Measurements from ENCODE around the gene SPATA3. TPM values are rescaled to one million over a fixed set of nuclear protein-coding genes. Genes with fewer than 3 reads are reported as not detected.

The SPATA3 gene
- total and polyA plus RNA-seq, 2 of the 8 experiments (the other 6 are each of a cell fraction or from before 2014, with no cell fraction given): not detected

DNA sequence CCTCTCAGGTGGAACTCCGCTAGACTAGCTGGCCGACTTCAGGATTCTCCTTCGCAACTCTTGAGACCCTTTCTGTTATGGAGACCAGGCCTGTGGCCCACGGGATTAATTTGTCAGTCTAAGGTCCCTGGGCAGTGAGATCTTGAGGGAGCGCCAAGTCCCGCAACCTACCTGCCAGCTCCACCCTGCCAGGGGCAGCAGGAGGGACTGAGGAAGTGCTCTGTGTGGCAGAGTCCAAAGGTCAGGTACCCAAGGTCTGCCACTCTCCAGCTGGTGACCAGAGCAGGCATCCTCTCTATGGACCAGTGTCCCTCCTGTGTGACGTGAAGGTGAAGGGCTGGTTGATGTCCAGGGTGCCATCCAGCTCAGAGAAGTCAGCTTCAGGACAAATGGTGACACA is 4.3 kb upstream of the SPATA3 start:
- no peaks in the 10 kb centered on the region for H3K23me2 ChIP-seq (ENCODE audit: low read depth, low read length)
- POLR2A ChIA-PET (ENCODE audit: partially characterized antibody): no interaction called here
- TF ChIP-seq EZH2 (IDR thresholded peaks at IDR 0.05; ENCODE audit: low read depth, low read length, severe bottlenecking): no peak
- no peak for TF ChIP-seq SP1 (IDR thresholded peaks at IDR 0.05; ENCODE audit: low read depth, low read length)
- no peak for TF ChIP-seq JUND (IDR thresholded peaks at IDR 0.05; ENCODE audit: low read length)
- TF ChIP-seq SAP30 (IDR thresholded peaks at IDR 0.05; ENCODE audit: insufficient read depth, insufficient replicate concordance, low read length): no peak
- TF ChIP-seq POLR2A (IDR thresholded peaks at IDR 0.05; ENCODE audit: control extremely low read depth in 1 of 2, low read depth in 2 of 2, low read length in 2 of 2): no peak
- no peak for TF ChIP-seq FOSL1 (IDR thresholded peaks at IDR 0.05; ENCODE audit: insufficient read depth, low read depth, low read length)
- TF ChIP-seq SIX5 (IDR thresholded peaks at IDR 0.05; ENCODE audit: low read depth, low read length): no peak
- no peak for TF ChIP-seq KDM5A (IDR thresholded peaks at IDR 0.05; ENCODE audit: low read length)
- TF ChIP-seq, protein P1, sequence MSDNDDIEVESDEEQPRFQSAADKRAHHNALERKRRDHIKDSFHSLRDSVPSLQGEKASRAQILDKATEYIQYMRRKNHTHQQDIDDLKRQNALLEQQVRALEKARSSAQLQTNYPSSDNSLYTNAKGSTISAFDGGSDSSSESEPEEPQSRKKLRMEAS (IDR thresholded peaks at IDR 0.05): no peak
- TF ChIP-seq TAF1 (IDR thresholded peaks at IDR 0.05; ENCODE audit: low read depth, low read length): no peak
- no peak for TF ChIP-seq SIRT6 (IDR thresholded peaks at IDR 0.05; ENCODE audit: low read length)
- TF ChIP-seq CHD1 (IDR thresholded peaks at IDR 0.05; ENCODE audit: low read depth, low read length): no peak
- TF ChIP-seq RFX5 (IDR thresholded peaks at IDR 0.05; ENCODE audit: borderline replicate concordance, low read depth, low read length): no peak
- no peak for TF ChIP-seq EGR1 (IDR thresholded peaks at IDR 0.05; ENCODE audit: borderline replicate concordance, low read depth, low read length)
- no peak for TF ChIP-seq NANOG (IDR thresholded peaks at IDR 0.05; ENCODE audit: insufficient read depth, low read depth, low read length, poor library complexity, severe bottlenecking)
- TF ChIP-seq SP2 (IDR thresholded peaks at IDR 0.05; ENCODE audit: low read length): no peak

More for the DNA sequence above, 4.3 kb upstream of the SPATA3 start:
- no peak for FAIRE-seq
- H3K4me3 ChIP-seq (ENCODE audit: extremely low read depth in 1 of 4, insufficient read depth in 2 of 4, low read depth in 3 of 4, low read length in 4 of 4): no peak overlapping the region
- no peaks in the 10 kb centered on the region for H3K79me1 ChIP-seq (ENCODE audit: low read depth, low read length)
- peaks cover 0 to 5% (median 1%) of the 10 kb centered on the region in 4 experiments; a peak in 4 of 7 replicates for H3K4me1 ChIP-seq (replicated peaks in 1 of 4; ENCODE audit: control insufficient read depth in 3 of 4, insufficient read depth in 4 of 4, low read length in 3 of 4)
- H3K79me2 ChIP-seq (ENCODE audit: control insufficient read depth in 1 of 2, insufficient read depth in 2 of 2, low read length in 2 of 2): no peaks in the 10 kb centered on the region
- H2BK12ac ChIP-seq (ENCODE audit: low read depth, low read length): no peak overlapping the region
- H3K4me2 ChIP-seq (ENCODE audit: insufficient read depth in 1 of 2, low read depth in 2 of 2, low read length in 2 of 2): no peak overlapping the region
- H3K23ac ChIP-seq (ENCODE audit: insufficient read length): no peak overlapping the region
- H2BK20ac ChIP-seq (ENCODE audit: low read length): no peak overlapping the region
- no peak overlapping the region for H2AK5ac ChIP-seq (ENCODE audit: low read depth, low read length)
- H3K27ac ChIP-seq (ENCODE audit: low read depth, low read length): no peak overlapping the region
- H2BK5ac ChIP-seq (ENCODE audit: low read depth, low read length): no peak overlapping the region
- H3K27me3 ChIP-seq (replicated peaks in 1 of 4; ENCODE audit: control insufficient read depth in 3 of 4, extremely low read depth in 1 of 4, insufficient read depth in 3 of 4, low read length in 3 of 4): peaks cover 0 to 4% (median 2%) of the 10 kb centered on the region in 4 experiments; a peak in 2 of 7 replicates
- no peak overlapping the region for H3K56ac ChIP-seq (replicated peaks; ENCODE audit: insufficient read length, low read depth, low read length)
- 91% methylated on average over 7 of the region's 7 CpGs; no CpG with 5 or more reads in 1 of the 2 experiments for WGBS, 2 experiments (ENCODE audit: extremely low coverage in 1 of 2, insufficient coverage in 1 of 2, insufficient read length in 1 of 2, insufficient replicate concordance in 2 of 2, low coverage in 1 of 2, low lambda C conversion rate in 2 of 2, missing lambda C conversion rate in 1 of 2)
- no peak overlapping the region for H4K5ac ChIP-seq (ENCODE audit: insufficient read length, low read depth, low read length)
- no peak overlapping the region for H4K8ac ChIP-seq (ENCODE audit: extremely low read depth, insufficient read depth, low read length)
- no peak overlapping the region for H3K14ac ChIP-seq (ENCODE audit: insufficient read length)
- no peaks in the 10 kb centered on the region for H3K36me3 ChIP-seq (ENCODE audit: control insufficient read depth in 2 of 4, insufficient read depth in 4 of 4, low read length in 3 of 4)
- H2BK120ac ChIP-seq (replicated peaks; ENCODE audit: low read depth, low read length): no peak overlapping the region
- no peak overlapping the region for H2AFZ ChIP-seq (ENCODE audit: low read length)
- CTCF ChIA-PET (ENCODE audit: partially characterized antibody): interaction anchor here (0.6 to 1.6 kb wide), 10 partner anchors 9 to 167 kb away, joined by 3 to 6 read pairs (median 4); no protein-coding TSS in a partner anchor
- DNase-seq (ENCODE audit: low read depth in 1 of 2, low spot score in 2 of 2): no peak
- no peak overlapping the region for H3K18ac ChIP-seq (ENCODE audit: extremely low read depth, low read length)
- H4K91ac ChIP-seq (replicated peaks; ENCODE audit: insufficient read length, low read length): no peak overlapping the region
- no peak overlapping the region for H3K9ac ChIP-seq (replicated peaks in 1 of 4; ENCODE audit: extremely low read depth in 1 of 4, low read depth in 3 of 4, low read length in 3 of 4)
- H3K9me3 ChIP-seq (ENCODE audit: insufficient read depth in 2 of 2, low read depth in 1 of 2, low read length in 1 of 2): no peaks in the 10 kb centered on the region
- H2BK15ac ChIP-seq (ENCODE audit: low read length): no peak overlapping the region
- no peak overlapping the region for H3K4ac ChIP-seq (replicated peaks; ENCODE audit: insufficient read length, low read depth, low read length)
- H4K20me1 ChIP-seq (replicated peaks in 1 of 2; ENCODE audit: control insufficient read depth in 1 of 2, insufficient read depth in 2 of 2, low read length in 2 of 2): no peaks in the 10 kb centered on the region
